ENCODE results near the gene TM4SF4. TPM values are rescaled to one million over a fixed set of nuclear protein-coding genes. Genes with fewer than 3 reads are reported as not detected.

Gene TM4SF4
- total and polyA plus RNA-seq, 8 donors, result 18.9 to 411 (median 45.8) TPM

- DNase-seq, result no peak
- Histone ChIP-seq H3K4me1 (no peaks in the 10 kb centered on the region), H3K27ac (no peak overlapping the region), H3K36me3 (no peaks in the 10 kb centered on the region), H3K9me3 (no peaks in the 10 kb centered on the region), H3K27me3 (no peaks in the 10 kb centered on the region), H3K4me3 (no peak overlapping the region)
- intact Hi-C loops (cut with DNase I), result no loop called here
- FAIRE-seq, result no peak
- no peak for TF ChIP-seq CTCF (IDR thresholded peaks at IDR 0.05)
- ATAC-seq, result no peak
- 61 to 70% methylated on average over 2 of the region's 2 CpGs for WGBS, 2 donors
Observed at GRCh38 chr3:149432149-149432548, 42.3 kb upstream of the TM4SF4 start.

- no peaks in the 10 kb centered on the region for H3K9me3 ChIP-seq
- no peak for DNase-seq
- TF ChIP-seq CTCF (IDR thresholded peaks at IDR 0.05), result no peak
- 94 to 95% methylated on average over 6 of the region's 6 CpGs for WGBS, 2 donors
- no peaks in the 10 kb centered on the region for H3K27me3 ChIP-seq
- H3K36me3 ChIP-seq, result no peaks in the 10 kb centered on the region
- ATAC-seq, result no peak
- no peak overlapping the region for H3K4me3 ChIP-seq
- intact Hi-C loops (cut with DNase I), result no loop called here
- no peak overlapping the region for H3K27ac ChIP-seq
- FAIRE-seq, result no peak
- no peaks in the 10 kb centered on the region for H3K4me1 ChIP-seq
Observed at GRCh38 chr3:149435996-149436885, 38.3 kb upstream of the TM4SF4 start.

GRCh38 chr3:149437286-149437685 lies 37.2 kb upstream of the TM4SF4 start:
- no peaks in the 10 kb centered on the region for H3K9me3 ChIP-seq
- ATAC-seq, result no peak
- WGBS, 2 donors, result 38 to 47% methylated on average over 3 of the region's 3 CpGs
- H3K4me1 ChIP-seq, result peaks cover 0 to 3% (median 0%) of the 10 kb centered on the region in 3 donors
- H3K36me3 ChIP-seq, result no peaks in the 10 kb centered on the region
- TF ChIP-seq CTCF (IDR thresholded peaks at IDR 0.05), result no peak
- FAIRE-seq, result no peak
- H3K4me3 ChIP-seq, result no peak overlapping the region
- intact Hi-C loops (cut with DNase I), result no loop called here
- H3K27me3 ChIP-seq, result no peaks in the 10 kb centered on the region
- no peak for DNase-seq
- H3K27ac ChIP-seq, result no peak overlapping the region

- no peak for DNase-seq
- peaks cover 0 to 6% (median under 1%) of the 10 kb centered on the region in 3 donors for H3K4me1 ChIP-seq
- no peaks in the 10 kb centered on the region for H3K36me3 ChIP-seq
- TF ChIP-seq CTCF (IDR thresholded peaks at IDR 0.05), result no peak
- no peak overlapping the region for H3K4me3 ChIP-seq
- H3K27me3 ChIP-seq, result no peaks in the 10 kb centered on the region
- no peak for FAIRE-seq
- H3K9me3 ChIP-seq, result no peaks in the 10 kb centered on the region
- intact Hi-C loops (cut with DNase I), result no loop called here
- no peak overlapping the region for H3K27ac ChIP-seq
- ATAC-seq, result no peak
Observed at GRCh38 chr3:149437710-149438109, 36.8 kb upstream of the TM4SF4 start.

GRCh38 chr3:149438981-149439380 lies 35.5 kb upstream of the TM4SF4 start:
- ATAC-seq (no peak), FAIRE-seq (no peak), DNase-seq (no peak)
- no peak overlapping the region for H3K4me3 ChIP-seq
- H3K36me3 ChIP-seq, result no peaks in the 10 kb centered on the region
- no peak for TF ChIP-seq CTCF (IDR thresholded peaks at IDR 0.05)
- intact Hi-C loops (cut with DNase I), result no loop called here
- no peaks in the 10 kb centered on the region for H3K27me3 ChIP-seq
- H3K27ac ChIP-seq, result no peak overlapping the region
- no peaks in the 10 kb centered on the region for H3K9me3 ChIP-seq
- peaks cover 0 to 17% (median 12%) of the 10 kb centered on the region in 3 donors for H3K4me1 ChIP-seq

Measured in pancreas (tissue), 10 donors.